WI38 (cell line): ENCODE results near the gene COL19A1.
A peak's percentile ranks its signal among the peaks of the same experiment; 100 is the strongest.

Experiments used
- H3K4me3 ChIP-seq: 2 replicates; pipeline ENCODE4 v1.5.1; 2011; ENCODE audit warnings: low read depth, mild to moderate bottlenecking, control low read depth, low read length
- CTCF ChIP-seq: IDR thresholded peaks from 2 replicates; pipeline ENCODE4 v1.5.1; 2012; ENCODE audit warnings: low read depth, mild to moderate bottlenecking, control low read depth, low read length

COL19A1 gene

GRCh38 chr6:69825904-69826303 lies 40.5 kb upstream of the COL19A1 start:
- H3K4me3 ChIP-seq: no peak overlapping the region
- no peak for TF ChIP-seq CTCF

- TF ChIP-seq CTCF: no peak
- no peak overlapping the region for H3K4me3 ChIP-seq
Measured at GRCh38 chr6:69827276-69827893, 39.0 kb upstream of the COL19A1 start.

- H3K4me3 ChIP-seq: no peak overlapping the region
- TF ChIP-seq CTCF: no peak
Measured at GRCh38 chr6:69832558-69832957, 33.8 kb upstream of the COL19A1 start.

GRCh38 chr6:69835414-69836179 lies 30.8 kb upstream of the COL19A1 start:
- peak; percentile 21; the same call in 1 of the 2 replicates for TF ChIP-seq CTCF
- H3K4me3 ChIP-seq: no peak overlapping the region

DNA sequence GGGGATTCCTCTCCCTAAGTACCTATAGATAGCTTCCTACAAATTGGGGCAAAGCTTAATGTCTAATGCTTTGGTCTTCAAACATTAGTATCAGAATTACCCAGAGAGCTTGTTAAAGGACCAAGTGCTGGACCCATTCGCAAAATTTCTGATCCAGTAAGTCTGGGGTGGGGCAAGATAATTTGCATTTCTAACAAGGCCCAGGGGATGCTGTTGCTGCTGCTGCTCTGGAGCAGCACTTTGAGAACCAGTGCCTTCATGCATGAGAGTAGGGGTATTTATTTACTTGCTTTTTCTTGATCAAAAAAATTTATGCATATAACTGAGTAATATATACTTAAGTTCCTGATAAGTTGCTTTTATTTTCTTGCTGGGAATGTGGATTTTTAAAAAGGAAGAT lies 24.5 kb upstream of the COL19A1 start:
- no peak overlapping the region for H3K4me3 ChIP-seq
- no peak for TF ChIP-seq CTCF

- H3K4me3 ChIP-seq: no peak overlapping the region
- TF ChIP-seq CTCF: no peak
Measured at GRCh38 chr6:69843189-69843588, 23.2 kb upstream of the COL19A1 start.

- H3K4me3 ChIP-seq: no peak overlapping the region
- no peak for TF ChIP-seq CTCF
Measured at GRCh38 chr6:69846312-69846711, 20.0 kb upstream of the COL19A1 start.
